Activated naive CD8-positive, alpha-beta T cell treated with anti-CD3 and anti-CD28 coated beads, Interleukin-2, amount 10 ng/mL, durations not matched to agents 7 days and 5 days (primary cell): ENCODE results near the gene ATG4C. TPM values are rescaled to one million over a fixed set of nuclear protein-coding genes. Genes with fewer than 3 reads are reported as not detected.

Source experiments
- ATAC-seq: fragments of 150-1000 bp; cut with Tn5 transposase; one replicate; pipeline ENCODE4 v1.10.0; 2021; ENCODE audit warnings: low read depth, moderate library complexity
- POLR2A ChIA-PET: fragments of 350-600 bp; sonication (Branson Sonifier 250); formaldehyde crosslinking; loops from one replicate; lab custom pipeline; 2021; ENCODE audit warnings: antibody characterized with exemption; lab: Charles Lee
- DNase-seq: peaks from one replicate; pipeline ENCODE4 v3.0.0; 2021
- H3K27ac Mint-ChIP-seq: one replicate; pipeline ENCODE4 v1.8.0; 2022; ENCODE audit warnings: mild to moderate bottlenecking, mixed read lengths
- H3K27me3 Mint-ChIP-seq: one replicate; pipeline ENCODE4 v1.8.0; 2022; ENCODE audit warnings: mild to moderate bottlenecking, moderate library complexity, mixed read lengths
- H3K36me3 Mint-ChIP-seq: one replicate; pipeline ENCODE4 v1.8.0; 2021; ENCODE audit warnings: mild to moderate bottlenecking, mixed read lengths
- H3K4me1 Mint-ChIP-seq: one replicate; pipeline ENCODE4 v1.8.0; 2021; ENCODE audit warnings: mixed read lengths
- H3K4me3 Mint-ChIP-seq: one replicate; pipeline ENCODE4 v1.8.0; 2022; ENCODE audit warnings: mild to moderate bottlenecking, moderate library complexity, mixed read lengths
- H3K9me3 Mint-ChIP-seq: one replicate; pipeline ENCODE4 v1.8.0; 2021; ENCODE audit warnings: mixed read lengths
- total RNA-seq, 2 experiments: library from RNA; stranded (reverse); gene quantifications; one replicate each; pipeline ENCODE4 v1.2.3, GENCODE V29; 2021

ATG4C gene
- total RNA-seq, 2 experiments from 2014 or later, result 12.9 to 17.2 TPM

DNA sequence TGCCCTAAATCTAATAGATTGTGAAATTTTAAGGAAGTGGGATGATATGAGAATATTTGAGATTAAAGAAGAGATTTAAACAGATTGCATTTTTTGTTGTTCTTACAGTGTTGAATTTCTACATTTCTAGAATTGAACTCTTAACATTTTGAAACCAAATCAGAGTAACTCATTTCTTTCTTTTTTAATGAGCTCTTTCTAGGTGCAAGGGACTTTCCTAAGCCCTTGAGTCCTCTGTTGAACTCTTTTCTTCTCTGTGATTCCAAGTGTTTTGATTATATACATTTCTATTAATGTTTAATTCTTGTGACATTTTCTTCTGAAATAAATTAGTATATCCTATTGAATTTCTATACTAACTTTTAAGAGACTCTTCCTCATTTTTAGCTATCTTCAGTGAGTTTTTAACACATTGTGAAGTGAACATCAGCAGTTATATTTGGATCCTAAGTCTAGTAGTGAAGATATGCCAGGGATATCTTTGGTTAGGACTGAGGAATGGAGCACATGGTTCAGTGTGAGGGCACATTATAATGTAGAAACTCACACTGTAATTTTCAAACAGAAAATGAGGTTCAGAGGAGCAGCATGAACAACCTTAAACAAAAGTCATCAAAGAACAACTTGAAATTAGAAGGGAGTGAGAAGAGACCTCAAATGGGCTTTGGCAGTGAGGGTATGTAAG, 53.1 kb downstream of the ATG4C start:
- Mint-ChIP-seq H3K4me1 (peaks cover 2% of the 10 kb centered on the region), H3K36me3 (peaks cover 6% of the 10 kb centered on the region), H3K4me3 (no peak overlapping the region), H3K9me3 (no peaks in the 10 kb centered on the region), H3K27me3 (no peaks in the 10 kb centered on the region), H3K27ac (no peak overlapping the region)
- DNase-seq (no peak), ATAC-seq (no peak)
- POLR2A ChIA-PET, result no interaction called here

- POLR2A ChIA-PET, result no interaction called here
- Mint-ChIP-seq H3K9me3 (no peaks in the 10 kb centered on the region), H3K4me1 (peaks cover 2% of the 10 kb centered on the region), H3K27me3 (no peaks in the 10 kb centered on the region), H3K27ac (no peak overlapping the region), H3K36me3 (peaks cover 6% of the 10 kb centered on the region), H3K4me3 (no peak overlapping the region)
- no peak for DNase-seq
- ATAC-seq, result no peak
Measured at GRCh38 chr1:62840555-62840954, 56.6 kb downstream of the ATG4C start.

DNA sequence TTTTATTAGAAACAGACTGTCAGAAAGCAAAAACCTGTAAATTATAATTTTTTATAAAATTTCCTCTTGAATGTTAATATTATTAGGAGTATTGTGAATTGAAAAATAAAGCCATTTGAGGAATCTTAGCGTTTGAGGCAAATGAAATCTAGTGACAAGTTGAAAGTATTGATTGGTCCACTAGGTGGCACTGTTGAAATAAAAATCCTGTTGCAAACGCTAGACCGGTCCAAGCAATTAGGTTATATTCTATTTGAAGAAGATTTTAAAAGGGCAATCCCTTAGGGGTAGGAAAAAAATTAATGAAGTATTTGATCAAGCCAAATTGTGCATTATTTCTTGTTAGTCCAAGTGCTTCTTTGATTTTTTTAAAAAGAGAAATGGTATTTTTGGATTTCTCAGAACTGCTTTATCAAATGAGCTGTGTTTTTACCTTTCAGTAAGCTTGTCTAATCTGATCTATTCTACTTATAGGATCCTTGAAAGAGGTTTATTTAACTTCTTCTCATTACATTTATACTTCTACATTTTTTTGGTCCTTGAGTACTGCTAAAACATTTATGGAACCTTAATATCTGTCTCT, 57.7 kb downstream of the ATG4C start:
- POLR2A ChIA-PET, result interaction anchor here (0.6 kb wide), 1 partner anchor 451 kb away, joined by 3 read pairs; no protein-coding TSS in a partner anchor
- H3K36me3 Mint-ChIP-seq, result peaks cover 6% of the 10 kb centered on the region
- no peak for DNase-seq
- H3K4me3 Mint-ChIP-seq, result no peak overlapping the region
- ATAC-seq, result no peak
- no peak overlapping the region for H3K27ac Mint-ChIP-seq
- no peaks in the 10 kb centered on the region for H3K9me3 Mint-ChIP-seq
- peaks cover 2% of the 10 kb centered on the region for H3K4me1 Mint-ChIP-seq
- no peaks in the 10 kb centered on the region for H3K27me3 Mint-ChIP-seq

DNA sequence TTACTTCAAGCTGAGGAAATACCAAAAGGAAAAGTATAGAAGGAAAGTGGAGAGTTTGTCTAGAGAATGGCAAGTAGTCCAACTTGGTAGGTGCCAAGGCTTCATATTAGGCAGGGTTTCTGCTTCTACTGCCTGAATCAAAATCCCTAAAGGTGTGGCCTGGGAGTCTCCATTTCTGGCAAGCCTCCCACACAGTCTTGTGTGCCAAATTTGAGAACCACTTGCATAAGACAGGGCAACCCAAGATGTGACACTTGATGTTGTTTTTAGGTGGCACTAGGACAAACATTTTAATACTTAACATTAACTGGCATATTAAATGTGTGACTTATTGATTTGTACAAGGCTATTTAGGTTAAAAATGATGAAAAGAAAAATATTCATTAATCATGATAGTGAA, 60.1 kb downstream of the ATG4C start:
- Mint-ChIP-seq H3K4me3 (no peak overlapping the region), H3K4me1 (peaks cover 2% of the 10 kb centered on the region), H3K27ac (no peak overlapping the region), H3K27me3 (no peaks in the 10 kb centered on the region), H3K36me3 (no peaks in the 10 kb centered on the region), H3K9me3 (no peaks in the 10 kb centered on the region)
- POLR2A ChIA-PET, result no interaction called here
- ATAC-seq (no peak), DNase-seq (no peak)

DNA sequence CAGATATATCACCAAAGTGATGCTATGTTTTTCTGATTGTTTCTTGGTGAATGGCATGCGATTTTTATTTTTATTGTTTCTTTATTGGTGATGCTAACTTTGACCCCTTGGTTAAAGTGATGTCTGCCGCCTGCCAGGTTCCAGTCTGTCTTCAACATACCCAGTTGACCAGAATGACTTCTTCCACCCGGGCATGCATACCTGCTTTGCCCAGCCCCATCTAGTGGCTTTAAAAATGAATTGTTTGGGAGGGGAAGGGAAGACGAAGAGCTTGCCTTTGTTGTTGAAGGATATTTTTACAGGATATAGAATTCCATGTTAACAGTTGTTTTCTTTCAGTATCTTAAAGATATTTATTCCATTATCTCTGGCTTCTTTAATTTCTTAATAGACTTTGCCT, 65.1 kb downstream of the ATG4C start:
- no peaks in the 10 kb centered on the region for H3K27me3 Mint-ChIP-seq
- DNase-seq (no peak), ATAC-seq (no peak)
- no peaks in the 10 kb centered on the region for H3K9me3 Mint-ChIP-seq
- H3K27ac Mint-ChIP-seq, result no peak overlapping the region
- H3K36me3 Mint-ChIP-seq, result no peaks in the 10 kb centered on the region
- H3K4me3 Mint-ChIP-seq, result no peak overlapping the region
- H3K4me1 Mint-ChIP-seq, result no peaks in the 10 kb centered on the region
- POLR2A ChIA-PET, result no interaction called here

- Mint-ChIP-seq H3K9me3 (no peaks in the 10 kb centered on the region), H3K36me3 (no peaks in the 10 kb centered on the region), H3K4me3 (no peak overlapping the region), H3K27ac (no peak overlapping the region), H3K4me1 (no peaks in the 10 kb centered on the region), H3K27me3 (no peaks in the 10 kb centered on the region)
- DNase-seq (no peak), ATAC-seq (no peak)
- POLR2A ChIA-PET, result no interaction called here
Measured at GRCh38 chr1:62852253-62852652, 68.3 kb downstream of the ATG4C start.

DNA sequence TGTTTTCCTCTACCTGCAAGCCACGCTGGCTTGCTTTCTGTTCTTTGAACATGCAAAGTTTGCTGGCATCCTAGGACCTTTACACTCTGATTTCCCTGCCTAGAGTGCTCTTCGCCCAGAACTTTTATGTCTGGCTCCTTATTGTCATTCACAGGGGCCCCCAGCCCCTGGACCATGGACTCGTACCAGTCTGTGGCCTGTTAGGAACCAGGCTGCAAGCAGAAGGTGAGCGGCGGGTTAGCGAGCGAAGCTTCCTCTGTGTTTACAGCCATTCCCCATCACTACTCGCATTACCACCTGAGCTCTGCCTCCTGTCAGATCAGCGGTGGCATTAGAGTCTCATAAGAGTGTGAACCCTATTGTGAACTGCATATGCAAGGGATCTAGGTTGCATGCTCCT, 73.0 kb downstream of the ATG4C start:
- H3K27ac Mint-ChIP-seq, result no peak overlapping the region
- DNase-seq, result no peak
- no peaks in the 10 kb centered on the region for H3K9me3 Mint-ChIP-seq
- POLR2A ChIA-PET, result no interaction called here
- no peaks in the 10 kb centered on the region for H3K27me3 Mint-ChIP-seq
- no peaks in the 10 kb centered on the region for H3K4me1 Mint-ChIP-seq
- H3K4me3 Mint-ChIP-seq, result no peak overlapping the region
- no peak for ATAC-seq
- H3K36me3 Mint-ChIP-seq, result no peaks in the 10 kb centered on the region

DNA sequence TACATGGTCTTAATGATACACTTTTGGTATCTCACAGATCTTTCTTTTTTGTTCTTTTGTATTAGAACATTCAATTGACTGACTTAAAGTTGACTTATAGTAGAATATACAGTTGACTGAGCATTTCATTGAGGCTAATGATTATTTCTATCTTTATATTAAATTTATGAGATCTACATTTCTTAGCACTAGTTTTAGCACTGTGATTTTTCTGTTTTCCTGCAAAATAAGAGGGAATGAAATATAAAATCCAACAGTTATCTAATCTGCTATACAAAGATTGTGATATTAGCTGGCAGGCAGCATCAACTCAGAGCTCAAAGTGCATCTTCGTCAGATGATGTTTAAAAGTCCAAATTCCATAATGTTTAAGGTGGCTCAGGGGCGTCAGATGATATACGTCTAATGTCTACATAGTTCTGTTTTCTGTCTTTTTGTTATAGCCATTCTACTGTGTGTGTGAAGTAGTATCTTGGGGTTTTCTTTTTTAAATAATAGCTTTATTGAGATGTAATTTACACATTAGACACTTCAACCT, 85.4 kb downstream of the ATG4C start:
- Mint-ChIP-seq H3K27ac (no peak overlapping the region), H3K9me3 (no peaks in the 10 kb centered on the region), H3K27me3 (no peaks in the 10 kb centered on the region), H3K4me3 (no peak overlapping the region), H3K4me1 (no peaks in the 10 kb centered on the region), H3K36me3 (no peaks in the 10 kb centered on the region)
- ATAC-seq (no peak), DNase-seq (no peak)
- POLR2A ChIA-PET, result no interaction called here

DNA sequence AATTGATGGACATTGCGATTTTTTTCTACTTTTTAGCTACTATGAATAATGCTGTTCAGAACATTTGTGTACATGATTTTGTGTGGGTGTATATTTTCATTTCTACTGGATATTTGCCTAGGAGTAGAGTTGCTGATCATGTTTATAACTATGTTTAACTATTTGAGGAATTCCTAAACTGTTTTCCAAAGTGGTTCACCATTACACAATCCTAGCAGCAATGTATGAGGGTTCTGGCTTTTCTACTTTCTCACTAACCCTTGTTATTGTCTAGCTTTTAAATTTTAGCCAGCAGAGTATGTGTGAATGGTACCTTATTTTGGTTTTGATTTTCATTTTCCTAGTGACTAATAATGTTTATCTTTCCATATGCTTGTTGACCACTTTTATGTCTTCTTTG, 86.2 kb downstream of the ATG4C start:
- POLR2A ChIA-PET, result no interaction called here
- Mint-ChIP-seq H3K27ac (no peak overlapping the region), H3K4me3 (no peak overlapping the region), H3K4me1 (no peaks in the 10 kb centered on the region), H3K36me3 (no peaks in the 10 kb centered on the region), H3K27me3 (no peaks in the 10 kb centered on the region), H3K9me3 (no peaks in the 10 kb centered on the region)
- no peak for ATAC-seq
- no peak for DNase-seq

- ATAC-seq (no peak), DNase-seq (no peak)
- Mint-ChIP-seq H3K36me3 (no peaks in the 10 kb centered on the region), H3K9me3 (no peaks in the 10 kb centered on the region), H3K27me3 (peaks cover 16% of the 10 kb centered on the region), H3K4me3 (no peak overlapping the region), H3K27ac (no peak overlapping the region), H3K4me1 (no peaks in the 10 kb centered on the region)
- POLR2A ChIA-PET, result no interaction called here
Measured at GRCh38 chr1:62875676-62876075, 91.7 kb downstream of the ATG4C start.

GRCh38 chr1:62876535-62876934, 92.6 kb downstream of the ATG4C start:
- Mint-ChIP-seq H3K9me3 (no peaks in the 10 kb centered on the region), H3K36me3 (no peaks in the 10 kb centered on the region), H3K27ac (no peak overlapping the region), H3K4me3 (no peak overlapping the region), H3K4me1 (no peaks in the 10 kb centered on the region), H3K27me3 (peaks cover 16% of the 10 kb centered on the region)
- POLR2A ChIA-PET, result no interaction called here
- ATAC-seq, result no peak
- no peak for DNase-seq

DNA sequence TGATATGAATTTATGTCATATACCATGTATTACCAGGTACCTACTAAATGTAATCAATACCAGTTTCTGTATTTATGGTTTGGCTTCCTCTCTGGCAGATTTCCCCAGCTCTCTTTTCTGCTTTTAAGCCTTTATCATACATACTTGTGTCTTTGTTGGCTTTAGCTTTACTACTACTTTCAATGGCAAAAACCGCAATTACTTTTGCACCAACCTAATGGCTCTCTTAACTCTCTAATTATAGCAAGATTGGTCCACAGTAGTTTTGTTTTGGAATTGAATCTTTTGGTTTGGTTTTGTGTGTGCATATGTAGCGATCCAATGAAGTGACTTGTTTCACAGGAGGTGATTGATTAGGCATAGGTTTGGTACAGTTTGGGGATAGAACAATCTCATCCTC, 93.6 kb downstream of the ATG4C start:
- no peak overlapping the region for H3K27ac Mint-ChIP-seq
- H3K27me3 Mint-ChIP-seq, result peaks cover 16% of the 10 kb centered on the region
- no peak overlapping the region for H3K4me3 Mint-ChIP-seq
- H3K4me1 Mint-ChIP-seq, result no peaks in the 10 kb centered on the region
- POLR2A ChIA-PET, result no interaction called here
- H3K36me3 Mint-ChIP-seq, result no peaks in the 10 kb centered on the region
- no peak for ATAC-seq
- H3K9me3 Mint-ChIP-seq, result no peaks in the 10 kb centered on the region
- DNase-seq, result no peak

GRCh38 chr1:62879962-62880361, 96.0 kb downstream of the ATG4C start:
- no peak overlapping the region for H3K4me3 Mint-ChIP-seq
- POLR2A ChIA-PET, result no interaction called here
- no peak overlapping the region for H3K27ac Mint-ChIP-seq
- no peaks in the 10 kb centered on the region for H3K9me3 Mint-ChIP-seq
- H3K4me1 Mint-ChIP-seq, result no peaks in the 10 kb centered on the region
- ATAC-seq (no peak), DNase-seq (no peak)
- no peaks in the 10 kb centered on the region for H3K36me3 Mint-ChIP-seq
- peaks cover 17% of the 10 kb centered on the region for H3K27me3 Mint-ChIP-seq
